ENCODE data around the gene WDR62. TPM values are rescaled to one million over a fixed set of nuclear protein-coding genes. Genes with fewer than 3 reads are reported as not detected.

Gene WDR62
- total RNA-seq = 1.7 and 2.3 TPM in 2 replicates

GRCh38 chr19:36054733-36055686, at the start of gene WDR62:
Gene WDR62, plus strand, starts transcription at chr19:36054897. Its CDS starts 75 bp downstream, at chr19:36054972.

GRCh38 chr19:36008336-36008978, 46.2 kb upstream of the WDR62 start, which contains the start of gene SYNE4:
Gene SYNE4, minus strand, starts transcription at chr19:36008813. Its CDS starts 132 bp downstream, at chr19:36008681.

GRCh38 chr19:36014012-36014924, 40.4 kb upstream of the WDR62 start, which contains the start of gene ALKBH6:
Gene ALKBH6, minus strand, starts transcription at chr19:36014213. Its CDS starts 816 bp downstream, at chr19:36013397.

GRCh38 chr19:36032251-36033104, 22.2 kb upstream of the WDR62 start, which contains the start of gene CLIP3:
Gene CLIP3, minus strand, starts transcription at chr19:36032873. Its CDS starts 516 bp downstream, at chr19:36032357.

GRCh38 chr19:36054119-36054732, 471 bp upstream of the WDR62 start, which contains the start of gene THAP8:
Gene THAP8, minus strand, starts transcription at chr19:36054285. Its CDS starts 68 bp downstream, at chr19:36054217.

GRCh38 chr19:36110487-36111199, 55.9 kb downstream of the WDR62 start, which contains the start of gene OVOL3:
Gene OVOL3, plus strand, starts transcription at chr19:36111143. Its CDS starts 60 bp downstream, at chr19:36111203.

GRCh38 chr19:36114721-36115452, 60.2 kb downstream of the WDR62 start, which contains the start of gene POLR2I:
Gene POLR2I, minus strand, starts transcription at chr19:36114875. Its CDS starts 19 bp downstream, at chr19:36114856.

GRCh38 chr19:36115453-36116343, 61.0 kb downstream of the WDR62 start, which contains the start of gene TBCB:
Gene TBCB, plus strand, starts transcription at chr19:36115468. Its CDS starts 93 bp downstream, at chr19:36115561.

GRCh38 chr19:36139473-36140303, 85.0 kb downstream of the WDR62 start, which contains the start of gene CAPNS1:
Gene CAPNS1, plus strand, starts transcription at chr19:36140066. Its CDS starts 946 bp downstream, at chr19:36141012.

GRCh38 chr19:36152352-36153091, 97.8 kb downstream of the WDR62 start, which contains the start of gene COX7A1:
Gene COX7A1, minus strand, starts transcription at chr19:36152447. Its CDS starts 40 bp downstream, at chr19:36152407.

Other genes starting within 250 kb of the WDR62 start
- gene PRODH2, start 242.1 kb upstream of the WDR62 start, total RNA-seq = not detected in 2 replicates
- not detected in 2 replicates for gene NPHS1, start 202.4 kb upstream of the WDR62 start, total RNA-seq
- gene KIRREL2, start 198.0 kb upstream of the WDR62 start, total RNA-seq = not detected in 2 replicates
- gene APLP1, start 186.3 kb upstream of the WDR62 start, total RNA-seq = 23.2 and 28.9 TPM in 2 replicates
- 2.5 and 5.2 TPM in 2 replicates for gene NFKBID, start 154.4 kb upstream of the WDR62 start, total RNA-seq
- gene HCST, start 152.4 kb upstream of the WDR62 start, total RNA-seq = 0.46 and 1.2 TPM in 2 replicates
- not detected in 2 replicates for gene TYROBP, start 146.6 kb upstream of the WDR62 start, total RNA-seq
- 5.1 and 7.1 TPM in 2 replicates for gene LRFN3, start 118.5 kb upstream of the WDR62 start, total RNA-seq
- 7.7 and 8.0 TPM in 2 replicates for gene SDHAF1, start 59.7 kb upstream of the WDR62 start, total RNA-seq
- 0.13 and 0.20 TPM in 2 replicates for gene SYNE4, start 46.1 kb upstream of the WDR62 start, total RNA-seq
- gene ALKBH6, start 40.7 kb upstream of the WDR62 start, total RNA-seq = 12.6 and 18.2 TPM in 2 replicates
- 31.5 and 42.9 TPM in 2 replicates for gene CLIP3, start 22.0 kb upstream of the WDR62 start, total RNA-seq
- gene THAP8, start 612 bp upstream of the WDR62 start, total RNA-seq = 3.3 and 5.5 TPM in 2 replicates
- gene OVOL3, start 56.2 kb downstream of the WDR62 start, total RNA-seq = not detected in 2 replicates
- 65.5 and 83.0 TPM in 2 replicates for gene POLR2I, start 60.0 kb downstream of the WDR62 start, total RNA-seq
- gene TBCB, start 60.6 kb downstream of the WDR62 start, total RNA-seq = 172 and 201 TPM in 2 replicates
- 461 and 505 TPM in 2 replicates for gene CAPNS1, start 85.2 kb downstream of the WDR62 start, total RNA-seq
- gene COX7A1, start 97.5 kb downstream of the WDR62 start, total RNA-seq = 13.2 and 34.2 TPM in 2 replicates
- gene ZNF565, start 159.8 kb downstream of the WDR62 start, total RNA-seq = 7.5 and 8.0 TPM in 2 replicates
- 64.4 and 67.2 TPM in 2 replicates for gene ZNF146, start 160.2 kb downstream of the WDR62 start, total RNA-seq

Measured in smooth muscle cell of the pulmonary artery (primary cell).